ENCODE data around the gene NES.
A peak's percentile ranks its signal among the peaks of the same experiment; 100 is the strongest.

Gene NES

DNA sequence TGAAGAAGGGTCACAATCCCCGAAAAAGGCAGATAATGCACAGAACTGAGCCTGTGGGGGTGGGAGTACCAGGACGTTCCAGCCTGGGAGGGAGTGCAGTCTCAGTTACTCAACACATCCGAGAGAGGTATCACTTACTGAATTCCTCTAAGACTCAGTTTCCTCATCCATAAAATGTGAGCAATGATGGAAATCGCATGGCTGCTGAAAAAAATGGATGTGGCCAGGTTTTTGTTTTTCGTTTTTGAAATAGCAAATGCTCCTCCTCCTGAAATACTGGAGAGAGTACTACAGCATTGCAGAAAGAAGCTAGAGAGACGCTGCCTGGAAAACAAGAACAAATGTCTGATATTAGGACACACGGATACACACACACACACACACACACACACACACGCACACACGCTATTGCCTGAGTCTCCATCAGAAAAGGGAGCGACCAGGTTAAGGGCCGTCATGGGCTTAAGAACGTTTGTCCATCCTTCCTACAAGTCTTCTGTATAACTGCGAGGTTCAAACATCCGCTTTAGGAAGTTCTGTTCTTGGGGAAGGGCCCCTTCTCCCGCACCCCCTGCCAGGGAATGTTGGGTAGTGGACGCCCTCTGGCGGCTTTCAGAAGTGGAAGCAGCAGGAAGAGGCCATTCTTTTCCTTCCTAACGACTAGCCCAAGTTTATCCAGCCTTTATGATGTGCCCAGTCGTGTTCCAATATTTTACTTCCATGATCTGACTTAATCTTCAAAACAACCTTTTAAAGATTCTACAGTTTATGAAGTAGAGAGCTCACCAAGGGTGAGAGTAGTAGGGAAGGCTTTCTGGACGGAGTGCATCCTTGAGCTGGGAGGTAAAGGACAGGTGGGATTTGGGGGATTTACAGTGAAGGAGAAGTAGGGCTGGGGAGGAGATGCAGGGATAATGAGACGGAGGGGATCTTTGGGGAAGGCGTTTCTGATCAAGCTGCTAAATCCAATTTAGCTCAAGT lies 699 bp upstream of the NES start:
- peak; percentile 77 for DNase-seq

DNA sequence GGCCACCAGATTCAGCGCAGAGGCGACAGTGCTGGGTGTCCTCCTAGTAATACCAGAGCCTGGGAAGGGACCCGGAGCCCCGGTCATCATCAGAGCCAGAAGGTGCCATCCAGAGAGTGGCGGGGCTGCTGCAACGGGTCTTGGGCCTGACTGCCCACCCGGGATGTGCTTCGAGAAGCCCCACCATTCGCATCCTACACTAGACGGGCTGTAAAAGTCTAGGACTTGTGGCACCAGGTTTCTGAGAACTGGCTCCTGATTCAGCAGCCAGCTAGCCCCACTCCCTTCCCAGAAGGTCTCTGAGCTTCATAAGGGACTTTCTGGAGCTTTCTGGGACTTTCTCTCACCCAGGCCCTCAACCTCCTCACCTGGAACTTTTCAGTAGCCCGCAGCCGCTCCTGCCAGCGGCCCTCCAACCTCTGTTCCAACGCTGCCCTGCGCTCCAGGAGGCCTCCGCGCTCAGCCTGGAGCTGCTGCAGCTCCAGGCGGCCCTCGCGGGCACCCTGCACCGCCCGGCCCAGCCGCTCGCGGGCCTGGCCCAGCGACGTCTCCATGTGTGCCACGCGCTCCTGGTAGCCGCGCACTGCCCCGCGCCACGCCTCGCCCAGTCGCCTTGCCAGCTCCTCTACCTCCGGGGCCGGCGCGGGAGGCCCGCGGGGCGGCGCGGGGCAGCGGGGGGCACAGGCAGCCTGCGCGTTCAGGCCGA lies 940 bp downstream of the NES start:
- no peak for DNase-seq

DNA sequence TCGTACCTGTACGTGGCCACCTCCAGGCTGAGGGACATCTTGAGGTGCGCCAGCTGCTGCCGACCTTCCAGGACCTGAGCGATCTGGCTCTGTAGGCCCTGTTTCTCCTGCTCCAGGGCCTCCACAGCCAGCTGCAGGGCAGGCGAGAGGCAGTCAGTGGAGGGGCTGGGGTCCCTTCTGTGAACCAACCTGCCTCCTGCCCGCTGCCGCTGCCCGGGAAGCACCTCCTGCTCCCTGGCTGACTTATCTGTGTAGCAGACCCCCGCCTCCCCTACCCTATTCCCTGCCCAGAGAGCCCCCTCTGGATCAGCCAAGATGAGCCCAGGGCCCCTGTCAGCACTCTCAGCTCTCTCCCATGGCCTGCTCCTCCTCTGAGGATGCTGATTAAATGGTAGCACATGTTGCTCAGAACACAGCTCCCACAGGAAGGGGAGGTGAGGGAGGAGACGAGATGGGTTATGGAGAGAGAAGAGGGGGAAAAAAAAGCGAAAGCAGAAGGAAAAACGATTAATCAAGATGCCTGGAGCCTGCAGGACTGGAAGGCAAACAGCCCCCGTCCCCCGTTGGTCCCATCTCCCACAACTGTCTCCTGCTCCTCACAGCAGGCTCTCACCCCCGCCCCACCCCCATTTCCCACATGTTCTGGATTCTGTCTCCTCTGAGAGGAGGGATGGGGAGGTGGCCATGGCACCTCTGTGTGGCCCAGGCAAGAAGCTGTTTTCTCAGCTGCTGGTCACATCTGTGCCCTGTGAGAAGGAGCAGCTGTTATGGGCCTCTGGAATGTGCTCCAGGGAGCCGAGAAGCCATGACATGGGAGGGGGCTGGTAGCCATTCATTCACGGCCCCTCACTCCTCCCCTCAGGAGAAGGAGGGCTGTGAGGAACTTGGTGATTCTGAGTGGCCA lies 1.7 kb downstream of the NES start:
- no peak for DNase-seq

DNA sequence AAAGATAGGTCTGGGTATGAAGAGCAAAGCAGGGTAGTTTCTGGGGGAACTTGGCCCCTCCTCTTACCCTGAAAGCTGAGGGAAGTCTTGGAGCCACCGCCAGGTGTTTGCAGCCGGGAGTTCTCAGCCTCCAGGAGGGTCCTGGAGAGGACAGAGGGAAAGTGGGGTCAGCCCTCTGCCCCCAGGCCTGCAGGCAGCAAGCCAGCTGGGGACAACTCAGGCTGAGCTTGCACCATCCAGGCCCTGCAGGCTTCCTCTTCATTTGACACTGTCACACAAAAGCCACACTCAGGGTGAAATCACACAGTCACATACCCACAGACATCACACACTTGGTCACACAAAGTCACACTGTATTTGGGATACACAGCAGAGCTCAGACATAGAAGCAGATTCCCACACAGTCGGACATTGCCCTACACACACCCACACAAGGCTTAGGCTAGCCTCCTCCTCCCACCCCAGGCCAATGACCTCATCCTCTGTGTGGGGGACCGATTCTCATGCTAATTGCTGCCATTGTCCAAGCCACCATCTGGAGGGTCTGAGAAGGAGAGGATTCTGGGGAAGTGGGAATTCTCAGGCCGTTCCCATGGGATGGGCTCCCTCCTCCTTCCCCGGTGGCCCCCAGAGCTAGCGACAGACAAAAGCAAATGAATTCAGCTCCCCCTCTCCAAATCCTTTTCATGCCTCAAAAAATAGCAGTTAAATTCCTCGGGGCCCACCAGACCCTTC lies 3.7 kb downstream of the NES start:
- DNase-seq, result no peak

DNA sequence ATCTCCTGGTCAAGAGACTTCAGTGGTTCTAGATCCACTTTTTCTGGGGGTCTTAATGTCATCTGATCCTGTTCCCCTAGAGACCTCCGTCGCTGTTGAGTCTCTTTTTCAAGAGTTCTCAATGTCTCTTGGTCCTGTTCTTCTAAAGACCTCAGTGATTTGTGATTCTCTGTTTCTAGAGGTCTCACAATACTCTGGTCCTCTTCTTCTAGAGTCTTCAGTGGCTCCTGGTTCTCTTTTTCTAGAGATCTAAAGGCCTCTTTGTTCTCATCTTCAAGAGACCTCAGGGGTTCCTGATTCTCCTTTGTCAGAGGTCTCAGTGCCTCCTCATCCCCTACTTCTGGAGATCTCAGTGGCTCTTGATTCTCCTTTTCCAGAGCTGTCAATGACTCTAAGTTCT lies 5.4 kb downstream of the NES start:
- DNase-seq, result no peak

DNA sequence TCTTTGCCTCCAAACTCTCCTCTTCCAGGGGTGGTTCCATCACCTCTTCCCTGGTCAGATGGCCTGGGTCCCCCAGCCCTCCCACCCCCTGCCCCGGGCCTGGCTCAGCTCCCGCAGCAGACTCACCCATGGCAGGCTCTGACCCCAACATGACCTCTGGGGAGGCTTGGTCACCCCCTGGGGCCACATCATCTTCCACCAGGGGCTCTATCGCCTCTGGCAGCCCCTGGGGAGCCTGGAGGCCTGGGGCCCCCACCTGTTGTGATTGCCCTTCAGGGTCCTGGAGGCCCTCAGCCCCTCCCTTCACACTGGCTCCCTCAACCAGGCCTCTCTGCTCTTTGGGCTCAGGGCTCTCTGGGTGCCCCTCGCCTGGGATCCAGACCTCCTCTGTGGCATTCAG lies 6.4 kb downstream of the NES start:
- no peak for DNase-seq

DNA sequence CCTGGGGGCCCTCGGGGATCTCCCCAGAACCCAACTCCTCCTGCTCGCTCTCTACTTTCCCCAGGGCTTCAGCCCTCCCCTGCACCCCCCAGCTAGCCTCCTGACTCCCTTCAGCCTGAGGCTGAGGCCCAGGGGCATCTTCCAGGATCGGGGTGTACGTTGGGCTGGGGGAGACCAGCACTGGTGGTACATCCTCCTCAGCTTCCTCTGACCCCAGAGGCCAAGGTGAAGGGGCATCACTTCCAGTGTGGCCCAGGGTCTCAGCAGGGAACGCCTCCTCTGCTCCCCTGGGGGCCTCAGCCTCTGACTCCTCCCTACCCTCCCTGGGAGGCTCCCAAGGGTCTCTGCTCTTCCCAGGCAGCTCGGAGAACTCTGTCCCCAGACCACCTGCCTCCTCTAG lies 6.8 kb downstream of the NES start:
- no peak for DNase-seq

DNA sequence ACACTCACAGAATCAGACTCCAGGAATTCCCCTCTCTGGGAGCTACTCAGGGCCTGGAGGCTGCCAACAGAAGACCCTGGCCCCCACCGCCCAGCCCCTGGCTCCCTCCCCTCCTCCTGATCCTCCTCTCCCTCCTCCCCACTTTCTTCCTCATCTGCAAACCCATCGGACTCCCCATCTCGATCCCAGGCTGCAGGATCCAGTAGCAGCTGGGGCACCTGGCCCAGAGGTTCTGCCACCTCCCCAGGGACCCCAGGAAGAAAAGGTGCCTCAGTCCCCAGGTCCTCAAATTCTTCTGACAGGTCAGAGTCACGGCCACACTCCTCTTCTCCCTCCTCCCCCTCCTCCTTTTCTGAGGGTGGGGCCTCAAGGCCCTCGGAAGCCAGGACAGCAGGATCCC lies 7.4 kb downstream of the NES start:
- no peak for DNase-seq

DNA sequence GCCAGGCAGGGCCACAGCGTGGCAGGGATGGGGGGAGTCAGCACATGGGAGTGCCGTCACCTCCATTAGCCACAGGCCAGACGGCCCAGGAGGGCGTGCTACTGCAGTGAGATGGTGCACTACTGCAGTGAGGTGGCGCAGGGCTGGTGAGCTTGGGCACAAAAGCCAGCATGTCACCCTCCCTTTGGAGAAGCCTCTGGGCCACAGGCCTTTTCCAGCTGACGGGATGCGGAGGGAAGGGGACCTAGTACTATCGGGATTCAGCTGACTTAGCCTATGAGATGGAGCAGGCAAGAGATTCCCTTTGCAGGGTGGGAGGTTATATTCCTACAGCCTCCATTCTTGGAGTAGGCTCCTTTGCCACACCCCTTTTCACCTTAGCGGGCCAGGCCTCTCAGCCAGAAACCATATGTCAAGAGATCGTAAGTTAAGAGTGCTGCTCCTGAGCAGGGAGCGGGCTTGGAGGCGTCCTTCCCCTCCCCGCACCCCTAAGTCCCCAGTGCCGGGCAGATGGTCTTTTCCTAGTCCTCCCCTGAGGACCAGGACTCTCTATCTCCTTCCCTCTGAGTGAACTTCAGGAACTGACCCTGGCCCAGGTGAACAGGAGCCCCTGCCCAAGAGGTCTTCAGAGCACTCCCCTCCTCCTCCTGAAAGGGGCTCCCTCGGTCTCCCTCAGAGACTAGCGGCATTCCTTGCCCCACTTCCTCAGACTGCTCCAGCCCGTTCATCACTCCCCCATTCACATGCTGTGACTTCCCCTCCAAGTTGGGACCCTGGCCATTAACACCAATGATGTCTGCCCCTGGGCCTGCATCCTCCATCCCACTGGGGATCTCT lies 8.2 kb downstream of the NES start:
- no peak for DNase-seq

DNA sequence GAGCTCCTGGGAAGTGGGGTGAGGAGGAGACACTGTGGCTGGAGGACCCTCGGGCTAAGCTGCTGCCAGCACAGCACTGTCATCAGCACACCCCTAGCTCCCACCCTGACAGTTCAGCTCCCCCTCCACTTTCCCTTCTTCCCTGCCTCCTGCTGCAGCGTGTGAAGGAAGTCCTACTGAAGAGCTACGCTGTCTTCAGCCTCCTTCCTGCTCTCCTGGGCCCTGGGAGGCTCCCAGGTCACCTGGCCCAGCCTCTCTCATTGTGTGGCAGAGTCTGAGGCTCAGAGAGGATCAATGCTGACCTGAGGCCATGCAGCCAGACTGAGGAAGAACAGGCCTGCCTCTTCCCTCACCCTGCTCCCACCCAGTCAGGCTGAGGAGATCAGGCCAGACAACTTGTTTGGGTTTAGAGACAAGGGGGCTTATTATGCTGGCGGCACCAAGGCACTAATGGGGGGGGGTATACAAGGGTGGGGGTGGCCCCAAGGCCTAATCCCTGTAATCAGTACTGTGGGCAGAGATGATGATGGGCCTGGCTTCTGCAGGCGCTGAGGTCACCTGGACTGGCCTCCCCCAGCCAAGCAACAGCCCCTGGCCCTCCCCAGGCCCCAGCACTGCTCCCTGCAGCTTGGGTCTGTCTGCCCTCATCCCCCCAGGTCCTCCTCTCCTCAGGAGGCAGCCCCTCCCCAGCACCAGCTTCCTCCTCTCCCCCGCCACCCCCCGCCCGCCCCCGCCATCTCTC lies 9.1 kb downstream of the NES start:
- no peak for DNase-seq

DNA sequence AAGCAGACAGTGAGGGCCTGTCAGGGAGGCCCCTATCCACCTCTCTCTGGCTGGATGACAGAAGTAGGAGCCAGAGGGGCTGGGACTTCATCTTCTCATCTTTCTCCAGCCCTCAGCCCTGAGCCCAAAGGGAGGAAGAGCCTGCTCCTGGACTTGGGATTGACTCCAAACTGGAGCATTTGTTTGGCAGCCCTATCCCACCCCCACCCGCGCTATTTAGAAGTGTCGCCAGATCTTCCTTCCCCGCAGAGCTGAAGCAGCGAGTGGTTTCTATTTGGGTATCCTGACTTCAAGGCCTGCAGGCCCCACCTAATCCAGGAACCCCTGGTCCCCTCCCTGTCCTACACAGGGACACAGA lies 9.6 kb downstream of the NES start:
- no peak for DNase-seq

DNA sequence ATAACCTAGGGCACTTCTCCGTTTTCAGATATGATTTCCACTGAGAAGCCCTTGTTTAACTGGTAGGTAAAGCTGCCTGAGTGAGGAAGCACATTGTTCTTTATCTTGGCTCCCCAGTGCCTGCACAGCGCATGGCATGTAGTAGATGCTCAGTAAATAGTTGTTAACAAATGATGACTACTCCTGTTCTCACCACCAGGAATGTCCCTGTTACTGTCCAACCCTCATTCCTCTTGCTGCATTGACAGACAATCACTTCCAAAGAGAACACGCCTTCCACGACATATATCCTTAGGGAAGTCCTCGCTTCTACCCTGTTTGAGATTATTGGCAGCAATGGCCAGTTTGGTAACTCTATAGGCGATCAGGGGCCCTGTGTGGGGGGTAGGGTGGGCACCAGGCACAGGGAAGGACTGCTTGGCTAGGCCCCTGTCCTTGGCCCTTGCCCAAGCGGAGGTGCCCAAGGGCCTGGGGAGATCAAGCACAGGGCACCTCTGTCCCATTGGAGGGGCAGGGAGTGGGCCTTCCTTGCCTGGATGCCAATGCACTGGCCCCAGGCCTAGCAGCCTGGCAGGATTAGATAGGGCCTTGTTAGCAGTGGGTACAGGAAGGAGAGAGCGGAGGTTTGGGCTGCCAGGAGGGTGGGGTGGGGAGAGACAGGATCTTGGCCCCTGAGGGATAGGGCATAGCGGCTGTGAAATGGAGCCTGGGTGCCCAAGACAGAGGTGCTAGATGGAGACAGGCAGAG lies 10.2 kb downstream of the NES start:
- no peak for DNase-seq

DNA sequence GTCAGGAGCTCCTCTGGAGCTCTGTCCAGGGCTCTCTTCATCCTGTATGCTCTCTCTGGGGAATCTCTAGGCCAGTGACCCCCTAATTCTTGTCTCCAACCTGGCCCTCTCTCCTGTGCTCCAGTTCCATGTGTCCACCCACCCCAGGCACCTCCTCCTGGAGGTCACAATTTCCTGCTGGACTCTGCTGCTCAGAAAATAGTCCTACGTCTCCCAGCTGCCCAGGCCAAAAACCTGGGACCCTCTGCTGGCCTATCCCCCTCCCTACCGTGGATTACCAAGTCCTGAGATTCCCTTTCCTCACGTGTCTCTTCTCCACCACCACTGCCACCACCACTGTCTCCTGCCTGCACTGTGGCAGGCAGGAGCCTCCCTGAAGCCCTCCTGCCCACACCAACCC lies 11.7 kb downstream of the NES start:
- DNase-seq, result no peak

DNA sequence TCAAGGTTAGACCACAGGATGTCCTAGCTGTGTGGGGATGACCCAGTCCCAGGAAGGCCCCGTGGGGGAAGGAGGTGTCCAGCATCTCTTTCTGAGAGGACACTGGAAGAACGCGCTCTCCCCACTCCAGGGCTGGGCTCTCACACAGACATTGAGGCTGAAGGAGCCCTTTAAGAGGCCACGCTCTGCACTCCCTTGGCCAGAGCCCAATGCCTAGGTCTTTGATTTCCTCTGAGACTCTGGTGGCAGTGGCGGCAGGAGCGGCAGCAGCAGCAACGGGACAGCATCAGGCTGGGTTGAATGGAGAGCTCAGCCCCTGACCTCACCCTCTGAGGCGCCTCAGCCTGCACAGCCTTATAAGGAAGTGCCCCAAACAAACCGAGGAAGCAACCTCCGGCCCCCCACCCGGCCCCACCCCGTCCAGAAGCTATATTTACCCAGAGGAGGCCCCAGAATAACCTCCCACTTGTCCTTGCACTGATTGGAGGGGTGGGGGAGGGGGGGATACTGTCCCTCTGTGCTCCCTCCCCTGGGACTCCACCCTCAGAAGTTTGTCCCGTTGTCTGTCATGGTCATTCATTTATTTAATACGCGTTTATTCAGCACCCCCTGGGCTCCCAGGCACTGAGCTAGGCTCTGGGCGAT lies 12.3 kb downstream of the NES start:
- DNase-seq, result peak; percentile 73

DNA sequence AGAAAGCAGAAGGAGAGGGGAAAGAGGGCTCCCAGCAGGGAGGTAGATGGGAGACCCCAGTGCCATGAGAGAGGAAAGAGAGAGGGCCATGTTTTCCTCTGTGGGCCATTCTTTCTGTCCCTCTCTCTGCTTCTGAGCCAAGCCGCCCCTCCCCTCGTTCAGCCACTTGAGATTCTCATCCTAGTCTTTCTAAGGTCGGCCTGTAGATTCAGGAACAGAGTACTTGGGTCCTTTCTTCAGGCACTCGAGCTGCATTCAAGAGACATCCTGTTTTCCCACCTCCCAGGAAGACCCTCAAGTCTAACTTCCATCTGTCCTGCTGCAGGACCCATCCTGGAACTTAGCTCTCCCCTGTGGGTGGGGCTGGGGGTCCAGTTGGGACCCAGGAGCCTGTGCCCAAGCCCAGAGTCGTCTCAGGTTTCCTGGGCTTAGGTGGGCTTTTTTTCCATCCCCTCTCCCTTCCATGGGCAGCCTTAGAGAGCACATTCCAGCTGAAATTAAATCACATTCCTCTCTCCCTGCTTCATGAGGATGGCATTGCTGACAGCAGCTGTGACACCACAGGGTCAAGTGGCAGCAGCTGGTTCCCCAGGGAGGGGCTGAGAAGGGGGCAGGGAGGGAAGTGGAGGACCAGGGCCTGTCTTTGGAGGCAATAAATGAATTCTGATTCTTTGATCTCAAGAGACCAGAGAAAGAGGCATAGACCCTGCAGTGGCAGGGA lies 13.0 kb downstream of the NES start:
- DNase-seq, result peak; percentile 80

DNA sequence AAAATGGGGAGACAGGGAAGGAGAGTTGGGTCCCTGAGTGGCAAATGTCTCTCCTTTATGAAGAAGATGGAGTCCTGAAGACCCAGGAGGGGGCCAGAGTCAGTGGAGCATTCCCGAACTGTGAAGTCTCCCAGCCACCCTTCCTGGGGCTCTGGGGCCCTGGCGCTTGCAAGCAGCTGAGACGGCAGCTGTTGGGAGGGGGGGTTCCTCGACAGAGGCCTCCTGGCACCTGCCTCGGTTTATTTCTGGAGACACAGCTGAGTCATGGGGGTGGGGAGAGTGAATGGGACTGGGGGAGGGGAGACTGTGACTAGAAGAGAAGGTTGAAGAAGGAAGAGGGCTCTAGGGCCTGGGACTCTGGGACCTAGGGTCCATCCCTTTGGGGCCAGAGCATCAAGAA lies 14.0 kb downstream of the NES start:
- no peak for DNase-seq

DNA sequence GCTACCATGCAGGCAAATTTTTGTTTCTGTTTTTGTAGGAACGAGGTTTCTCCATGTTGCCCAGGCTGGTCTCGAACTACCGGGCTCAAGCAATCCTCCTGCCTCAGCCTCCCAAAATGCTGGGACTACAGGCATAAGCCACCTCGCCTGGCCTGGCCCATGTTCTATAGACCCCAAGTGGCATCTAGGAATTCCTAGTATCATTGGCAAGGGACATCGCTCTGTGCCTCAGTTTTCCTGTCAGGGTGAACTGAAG lies 14.5 kb downstream of the NES start:
- no peak for DNase-seq

DNA sequence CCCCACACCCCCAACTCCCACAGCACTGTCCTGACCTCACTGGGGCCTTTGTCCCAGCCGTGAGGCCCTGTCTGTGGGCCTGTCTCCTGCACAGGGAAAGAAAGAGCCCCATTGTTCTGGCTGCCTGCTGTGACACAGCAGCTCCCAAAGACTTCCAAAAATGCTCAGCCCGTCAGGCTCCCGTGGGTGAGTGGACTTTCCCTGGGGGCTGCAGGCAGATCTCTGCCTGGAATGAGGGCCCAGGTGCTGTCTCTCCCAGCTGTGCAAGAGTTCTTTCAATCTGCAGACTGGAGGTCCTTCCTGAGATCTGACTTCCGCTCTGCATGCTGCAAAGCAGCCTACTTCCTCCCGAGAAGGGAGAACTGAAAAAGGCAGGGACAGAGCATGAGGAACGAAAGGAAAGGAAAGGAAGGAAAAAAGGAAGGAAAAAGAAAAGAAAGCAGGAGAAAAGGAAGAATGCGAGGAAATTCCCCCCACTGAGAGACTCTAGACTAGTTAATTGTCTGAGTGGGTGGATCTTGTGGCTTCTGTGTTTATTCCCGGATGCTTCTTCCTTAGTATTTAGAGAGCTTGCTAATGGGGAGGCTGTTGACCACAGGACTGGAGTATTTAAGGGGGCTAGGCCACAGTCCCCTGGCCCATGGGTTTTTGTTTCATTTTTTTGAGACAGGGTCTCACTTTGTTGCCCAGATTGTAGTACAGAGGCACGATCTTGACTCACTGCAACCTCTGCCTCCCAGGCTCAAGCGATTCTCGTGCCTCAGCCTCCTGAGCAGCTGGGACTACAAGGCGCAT lies 15.0 kb downstream of the NES start:
- no peak for DNase-seq
